ENCODE measurements around the gene TAS2R60.

DNA sequence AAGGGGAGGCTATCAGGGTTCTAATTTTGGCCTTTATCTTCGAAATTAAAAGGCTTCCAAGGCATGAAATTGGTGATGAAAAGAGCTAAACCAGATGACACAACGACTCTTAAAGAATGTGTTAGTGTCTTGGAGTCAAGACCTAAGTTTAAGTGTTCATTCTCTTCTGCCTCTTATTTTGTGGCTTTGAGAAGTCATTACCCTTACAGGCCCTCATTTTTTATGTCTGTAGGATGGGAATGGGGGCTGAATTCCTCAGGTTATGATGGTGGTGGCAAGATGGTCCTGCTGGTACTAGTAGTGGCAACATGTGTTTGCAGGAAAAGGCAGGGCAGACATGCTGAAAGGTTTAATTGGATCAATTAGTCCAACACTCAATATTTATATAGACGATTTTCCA lies 15.4 kb downstream of the TAS2R60 start:
- TF ChIP-seq MXI1 (conservative IDR thresholded peaks at IDR 0.05; ENCODE audit: poor library complexity, severe bottlenecking) = no peak
- TF ChIP-seq, protein P1, sequence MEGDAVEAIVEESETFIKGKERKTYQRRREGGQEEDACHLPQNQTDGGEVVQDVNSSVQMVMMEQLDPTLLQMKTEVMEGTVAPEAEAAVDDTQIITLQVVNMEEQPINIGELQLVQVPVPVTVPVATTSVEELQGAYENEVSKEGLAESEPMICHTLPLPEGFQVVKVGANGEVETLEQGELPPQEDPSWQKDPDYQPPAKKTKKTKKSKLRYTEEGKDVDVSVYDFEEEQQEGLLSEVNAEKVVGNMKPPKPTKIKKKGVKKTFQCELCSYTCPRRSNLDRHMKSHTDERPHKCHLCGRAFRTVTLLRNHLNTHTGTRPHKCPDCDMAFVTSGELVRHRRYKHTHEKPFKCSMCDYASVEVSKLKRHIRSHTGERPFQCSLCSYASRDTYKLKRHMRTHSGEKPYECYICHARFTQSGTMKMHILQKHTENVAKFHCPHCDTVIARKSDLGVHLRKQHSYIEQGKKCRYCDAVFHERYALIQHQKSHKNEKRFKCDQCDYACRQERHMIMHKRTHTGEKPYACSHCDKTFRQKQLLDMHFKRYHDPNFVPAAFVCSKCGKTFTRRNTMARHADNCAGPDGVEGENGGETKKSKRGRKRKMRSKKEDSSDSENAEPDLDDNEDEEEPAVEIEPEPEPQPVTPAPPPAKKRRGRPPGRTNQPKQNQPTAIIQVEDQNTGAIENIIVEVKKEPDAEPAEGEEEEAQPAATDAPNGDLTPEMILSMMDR (IDR thresholded peaks at IDR 0.05; ENCODE audit: poor library complexity, severe bottlenecking) = no peak
- TF ChIP-seq POLR2AphosphoS5 (IDR thresholded peaks at IDR 0.05) = no peak
